Loucy (cell line): ENCODE measurements around the gene ACD.

Experiments
- CTCF ChIP-seq: fragments of 200-600 bp; sonication (generic); conservative IDR thresholded peaks from 2 replicates; pipeline ENCODE4 v1.5.1; 2014; ENCODE audit warnings: mild to moderate bottlenecking, antibody characterized with exemption, low read length
- EZH2phosphoT487 ChIP-seq: fragments of 200-600 bp; IDR thresholded peaks from 2 replicates; pipeline ENCODE4 v1.6.1; 2018; ENCODE audit warnings: antibody characterized with exemption, mild to moderate bottlenecking, moderate library complexity, borderline replicate concordance

GRCh38 chr16:67641779-67642708, 18.0 kb downstream of the ACD start:
- TF ChIP-seq CTCF: no peak
- TF ChIP-seq EZH2phosphoT487: no peak
